GM12878 (cell line): ENCODE data around the gene LIMCH1. TPM values are rescaled to one million over a fixed set of nuclear protein-coding genes. Genes with fewer than 3 reads are reported as not detected.

Source experiments
- ATAC-seq: fragments of 200-7000 bp; cut with Tn5 transposase; 3 replicates; pipeline ENCODE4 v1.9.1; 2020; ENCODE audit warnings: mild to moderate bottlenecking, moderate library complexity
- BruUV-seq: library from RNA; stranded (reverse); fragments of 400-500 nt; replicated peaks from 2 replicates; lab custom pipeline; 2021; lab: Mats Ljungman, UMichigan
- CTCF ChIA-PET: fragments of 300-600 bp; sonication (Branson Sonifier 250); formaldehyde crosslinking; extraction: SDS; loops from one replicate; lab custom pipeline; 2021; ENCODE audit warnings: inconsistent platforms; lab: Yijun Ruan, JAX
- POLR2A ChIA-PET: fragments of 350-600 bp; formaldehyde crosslinking; extraction: SDS; loops from one replicate; lab custom pipeline; 2021; ENCODE audit warnings: inconsistent platforms; lab: Charles Lee
- RAD21 ChIA-PET: fragments of 300-600 bp; sonication (Branson Sonifier 250); formaldehyde crosslinking; loops from one replicate; lab custom pipeline; 2023; ENCODE audit warnings: antibody characterized with exemption; ENCODE audit not compliant: unreplicated experiment; lab: Charles Lee
- SMC1A ChIA-PET: fragments of 300-600 bp; sonication (Branson Sonifier 250); formaldehyde crosslinking; loops from one replicate; lab custom pipeline; 2023; ENCODE audit not compliant: unreplicated experiment, uncharacterized antibody; lab: Charles Lee
- DNase-seq: peaks from one replicate; pipeline ENCODE4 v3.0.0-alpha.2; 2011; ENCODE audit warnings: low read depth, low spot score
- FAIRE-seq: peaks from 3 replicates; lab custom pipeline; 2011; peaks lifted over from hg19 to GRCh38; lab: Jason Lieb, UNC
- H2AFZ ChIP-seq: 2 replicates; pipeline ENCODE4 v1.6.0; 2011; ENCODE audit warnings: low read depth, low read length, control low read depth; ENCODE audit not compliant: control insufficient read depth
- H3K27ac ChIP-seq: 2 replicates; pipeline ENCODE4 v1.5.1; 2011; ENCODE audit warnings: control low read depth; ENCODE audit not compliant: control insufficient read depth, insufficient read depth
- H3K27me3 ChIP-seq, 2 experiments: replicated peaks in 1 of 2; 2 replicates each; pipeline versions ENCODE4 v1.6.0 to v1.6.1; 2011; ENCODE audit warnings: low read length in 1 of 2; ENCODE audit not compliant: control insufficient read depth in 2 of 2, insufficient read depth in 2 of 2
- H3K36me3 ChIP-seq, 2 experiments: 2 replicates each; pipeline ENCODE4 v1.5.1; 2011; ENCODE audit warnings: low read length in 1 of 2; ENCODE audit not compliant: control insufficient read depth in 2 of 2, insufficient read depth in 2 of 2
- H3K4me1 ChIP-seq: 2 replicates; pipeline ENCODE4 v1.6.1; 2011; ENCODE audit warnings: mild to moderate bottlenecking, low read length, moderate library complexity, mixed read lengths; ENCODE audit not compliant: control insufficient read depth, insufficient read depth
- H3K4me2 ChIP-seq: 2 replicates; pipeline ENCODE4 v1.6.0; 2011; ENCODE audit warnings: control low read depth; ENCODE audit not compliant: control insufficient read depth, insufficient read depth
- H3K4me3 ChIP-seq: fragments of 200-600 bp; sonication (generic); 2 replicates; pipeline ENCODE4 v1.5.1; 2016
- H3K79me2 ChIP-seq: 2 replicates; pipeline ENCODE4 v1.6.0; 2011; ENCODE audit warnings: low read length; ENCODE audit not compliant: control insufficient read depth, insufficient read depth
- H3K9ac ChIP-seq: 2 replicates; pipeline ENCODE4 v1.8.0; 2011; ENCODE audit warnings: low read length, control low read depth, mixed read lengths; ENCODE audit not compliant: control insufficient read depth, insufficient read depth
- H3K9me3 ChIP-seq: replicated peaks from 3 replicates; pipeline ENCODE4 v1.5.1; 2011; ENCODE audit warnings: mild to moderate bottlenecking, low read length; ENCODE audit not compliant: control insufficient read depth, insufficient read depth
- H4K20me1 ChIP-seq: 2 replicates; pipeline ENCODE4 v1.6.0; 2011; ENCODE audit not compliant: control insufficient read depth, insufficient read depth
- ATF7 ChIP-seq: fragments of 450-650 bp; IDR thresholded peaks from 2 replicates; pipeline ENCODE4 v1.6.1; 2016; ENCODE audit warnings: low read depth, mild to moderate bottlenecking
- POLR2AphosphoS2 ChIP-seq: IDR thresholded peaks from 2 replicates; pipeline ENCODE4 v1.6.1; 2011; ENCODE audit warnings: low read depth, mild to moderate bottlenecking, low read length, improper control_type of control experiment, moderate library complexity
- SREBF2 ChIP-seq: IDR thresholded peaks from 2 replicates; pipeline ENCODE4 v1.6.1; 2012; ENCODE audit warnings: mild to moderate bottlenecking, low read length
- TCF12 ChIP-seq: IDR thresholded peaks from 2 replicates; pipeline ENCODE4 v1.6.1; 2011; ENCODE audit warnings: low read depth, mild to moderate bottlenecking, low read length
- ZSCAN29 ChIP-seq: fragments of 450-650 bp; IDR thresholded peaks from 2 replicates; pipeline ENCODE4 v1.6.1; 2017; ENCODE audit warnings: mild to moderate bottlenecking, moderate library complexity
- WGBS: methylation state at CpG from one replicate; pipeline ENCODE4 v1.1.6; 2016; ENCODE audit warnings: low lambda C conversion rate; ENCODE audit not compliant: insufficient replicate concordance, insufficient coverage; ENCODE audit errors: missing lambda C conversion rate; 5-methylcytosine and 5-hydroxymethylcytosine counted together
- in situ Hi-C: fragments of 300-500 bp; cut with MboI; formaldehyde crosslinking; loops from 9 replicates; pipeline ENCODE4 v1.14.3; 2018; ENCODE audit warnings: mixed read lengths
- intact Hi-C: fragments of 100-400 bp; cut with micrococcal nuclease; formaldehyde crosslinking; loops from one replicate; pipeline ENCODE4 v1.14.2; 2022; ENCODE audit not compliant: unreplicated experiment
- polyA plus RNA-seq, 11 experiments: library from polyadenylated mRNA; depleted of rRNA in 4 of 11; unstranded in 6 of 11; stranded (reverse) in 5 of 11; fragments of >200 nt; fragmentation: Nextera tagmentation in 4 of 11; fragmentation: Illumina TruSeq in 1 of 11; extraction: Ambion mirVana in 4 of 11; extraction: Trizol in 1 of 11; gene quantifications; 1 replicate in 1 of 11; 2 replicates in 10 of 11; pipeline versions ENCODE4 v1.2.1 to v1.2.3, GENCODE V29; 2011 to 2016; ENCODE audit warnings: inconsistent platforms in 2 of 11, missing spikeins in 2 of 11, low read depth in 1 of 11
- total RNA-seq, 4 experiments: library from RNA; depleted of rRNA in 3 of 4; stranded (reverse); fragments of >200 nt in 3 of 4; fragmentation: Illumina TruSeq in 1 of 4; extraction: Trizol in 1 of 4; gene quantifications; 2 replicates each; pipeline versions ENCODE4 v1.2.1 to v1.2.3, GENCODE V29; 2013 to 2021
- TF ChIP-seq, protein P1 (sequence below): IDR thresholded peaks from 2 replicates; pipeline ENCODE4 v1.6.1; 2012; ENCODE audit warnings: improper control_type of control experiment, low read depth, low read length; ENCODE audit not compliant: insufficient replicate concordance
- TF ChIP-seq, protein P2 (sequence below): fragments of 450-650 bp; IDR thresholded peaks from 2 replicates; pipeline ENCODE4 v1.6.1; 2016; ENCODE audit warnings: mild to moderate bottlenecking, moderate library complexity, borderline replicate concordance
- TF ChIP-seq, protein P3 (sequence below): IDR thresholded peaks from 2 replicates; pipeline ENCODE4 v1.6.1; 2012; ENCODE audit warnings: low read depth, low read length, improper control_type of control experiment

The LIMCH1 gene
- total and polyA plus RNA-seq, 10 of the 15 experiments (the other 5 are each of a cell fraction or from before 2014, with no cell fraction given), result 0.07 to 0.15 TPM; not detected in 8

DNA sequence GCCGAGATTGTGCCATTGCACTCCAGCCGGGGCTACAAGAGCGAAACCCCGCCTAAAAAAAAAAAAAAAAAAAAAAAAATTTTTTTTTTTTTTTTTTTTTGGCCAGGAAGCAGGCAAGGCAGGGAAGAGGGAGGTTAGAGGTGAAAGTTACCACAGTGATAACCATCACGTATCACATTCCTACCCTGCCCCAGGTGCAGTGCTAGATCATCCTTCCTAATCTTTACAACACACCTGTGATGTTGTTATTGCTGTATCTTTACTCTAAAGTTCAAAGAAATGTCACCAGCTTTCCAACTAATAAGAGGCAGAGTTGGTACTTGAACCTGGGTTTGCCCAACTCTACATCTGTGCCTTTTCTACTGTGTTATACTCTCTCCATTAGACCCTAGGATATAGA is 7.2 kb upstream of the LIMCH1 start:
- H3K9me3 ChIP-seq, result no peaks in the 10 kb centered on the region
- H4K20me1 ChIP-seq, result no peaks in the 10 kb centered on the region
- no peak for DNase-seq
- POLR2A ChIA-PET, result no interaction called here
- whole genome bisulfite sequencing, result 3% methylated on average over 5 of the region's 5 CpGs
- intact Hi-C loops, result no loop called here
- CTCF ChIA-PET, result no interaction called here
- no peak overlapping the region for H3K9ac ChIP-seq
- H3K36me3 ChIP-seq, result no peaks in the 10 kb centered on the region
- no peak overlapping the region for H2AFZ ChIP-seq
- no peak overlapping the region for H3K4me3 ChIP-seq
- BruUV-seq, result no TSS peak
- TF ChIP-seq POLR2AphosphoS2 (no peak), TCF12 (no peak)
- TF ChIP-seq, all 136 proteins: peak for 0
- no peak for FAIRE-seq
- Histone ChIP-seq H3K4me1 (no peaks in the 10 kb centered on the region), H3K27me3 (no peaks in the 10 kb centered on the region; a peak in 1 of 4 replicates), H3K27ac (no peak overlapping the region), H3K4me2 (no peak overlapping the region), H3K79me2 (no peaks in the 10 kb centered on the region)
- SMC1A ChIA-PET, result no interaction called here
- RAD21 ChIA-PET, result no interaction called here
- in situ Hi-C loops, result no loop called here
- ATAC-seq, result no peak

DNA sequence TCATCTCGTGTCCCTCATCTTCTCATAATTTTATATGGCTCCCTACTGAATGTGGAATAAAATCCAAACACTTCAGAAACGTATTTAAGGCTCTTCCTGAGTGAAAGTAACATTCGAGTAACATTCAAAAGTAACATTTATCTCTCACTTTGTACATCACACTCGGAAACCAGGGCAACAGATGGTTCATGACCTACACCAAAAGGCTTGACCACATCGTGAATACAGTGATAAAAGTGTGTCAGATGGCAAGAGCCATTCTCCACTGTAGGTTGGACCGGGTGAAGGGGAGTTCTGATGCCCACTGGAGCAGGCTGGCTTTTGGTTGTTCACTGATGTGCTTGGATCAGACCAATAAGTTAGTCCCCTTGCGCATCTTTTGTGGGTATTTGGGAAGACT is 5.6 kb upstream of the LIMCH1 start:
- ChIA-PET POLR2A (no interaction called here), SMC1A (no interaction called here), RAD21 (no interaction called here), CTCF (no interaction called here)
- FAIRE-seq (no peak), ATAC-seq (no peak), DNase-seq (no peak)
- Histone ChIP-seq H3K4me1 (no peaks in the 10 kb centered on the region), H3K4me3 (no peak overlapping the region), H3K27me3 (no peaks in the 10 kb centered on the region; a peak in 1 of 4 replicates), H3K9me3 (no peaks in the 10 kb centered on the region), H3K79me2 (no peaks in the 10 kb centered on the region), H4K20me1 (no peaks in the 10 kb centered on the region), H3K9ac (no peak overlapping the region), H2AFZ (no peak overlapping the region), H3K27ac (no peak overlapping the region), H3K36me3 (no peaks in the 10 kb centered on the region), H3K4me2 (no peak overlapping the region)
- BruUV-seq, result no TSS peak
- intact Hi-C loops (no loop called here), in situ Hi-C loops (no loop called here)
- 18% methylated on average over 7 of the region's 7 CpGs for WGBS
- TF ChIP-seq, protein P1, sequence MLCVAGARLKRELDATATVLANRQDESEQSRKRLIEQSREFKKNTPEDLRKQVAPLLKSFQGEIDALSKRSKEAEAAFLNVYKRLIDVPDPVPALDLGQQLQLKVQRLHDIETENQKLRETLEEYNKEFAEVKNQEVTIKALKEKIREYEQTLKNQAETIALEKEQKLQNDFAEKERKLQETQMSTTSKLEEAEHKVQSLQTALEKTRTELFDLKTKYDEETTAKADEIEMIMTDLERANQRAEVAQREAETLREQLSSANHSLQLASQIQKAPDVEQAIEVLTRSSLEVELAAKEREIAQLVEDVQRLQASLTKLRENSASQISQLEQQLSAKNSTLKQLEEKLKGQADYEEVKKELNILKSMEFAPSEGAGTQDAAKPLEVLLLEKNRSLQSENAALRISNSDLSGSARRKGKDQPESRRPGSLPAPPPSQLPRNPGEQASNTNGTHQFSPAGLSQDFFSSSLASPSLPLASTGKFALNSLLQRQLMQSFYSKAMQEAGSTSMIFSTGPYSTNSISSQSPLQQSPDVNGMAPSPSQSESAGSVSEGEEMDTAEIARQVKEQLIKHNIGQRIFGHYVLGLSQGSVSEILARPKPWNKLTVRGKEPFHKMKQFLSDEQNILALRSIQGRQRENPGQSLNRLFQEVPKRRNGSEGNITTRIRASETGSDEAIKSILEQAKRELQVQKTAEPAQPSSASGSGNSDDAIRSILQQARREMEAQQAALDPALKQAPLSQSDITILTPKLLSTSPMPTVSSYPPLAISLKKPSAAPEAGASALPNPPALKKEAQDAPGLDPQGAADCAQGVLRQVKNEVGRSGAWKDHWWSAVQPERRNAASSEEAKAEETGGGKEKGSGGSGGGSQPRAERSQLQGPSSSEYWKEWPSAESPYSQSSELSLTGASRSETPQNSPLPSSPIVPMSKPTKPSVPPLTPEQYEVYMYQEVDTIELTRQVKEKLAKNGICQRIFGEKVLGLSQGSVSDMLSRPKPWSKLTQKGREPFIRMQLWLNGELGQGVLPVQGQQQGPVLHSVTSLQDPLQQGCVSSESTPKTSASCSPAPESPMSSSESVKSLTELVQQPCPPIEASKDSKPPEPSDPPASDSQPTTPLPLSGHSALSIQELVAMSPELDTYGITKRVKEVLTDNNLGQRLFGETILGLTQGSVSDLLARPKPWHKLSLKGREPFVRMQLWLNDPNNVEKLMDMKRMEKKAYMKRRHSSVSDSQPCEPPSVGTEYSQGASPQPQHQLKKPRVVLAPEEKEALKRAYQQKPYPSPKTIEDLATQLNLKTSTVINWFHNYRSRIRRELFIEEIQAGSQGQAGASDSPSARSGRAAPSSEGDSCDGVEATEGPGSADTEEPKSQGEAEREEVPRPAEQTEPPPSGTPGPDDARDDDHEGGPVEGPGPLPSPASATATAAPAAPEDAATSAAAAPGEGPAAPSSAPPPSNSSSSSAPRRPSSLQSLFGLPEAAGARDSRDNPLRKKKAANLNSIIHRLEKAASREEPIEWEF, result no peak
- TF ChIP-seq ZSCAN29, result no peak
- no peak for TF ChIP-seq SREBF2
- TF ChIP-seq, protein P2, sequence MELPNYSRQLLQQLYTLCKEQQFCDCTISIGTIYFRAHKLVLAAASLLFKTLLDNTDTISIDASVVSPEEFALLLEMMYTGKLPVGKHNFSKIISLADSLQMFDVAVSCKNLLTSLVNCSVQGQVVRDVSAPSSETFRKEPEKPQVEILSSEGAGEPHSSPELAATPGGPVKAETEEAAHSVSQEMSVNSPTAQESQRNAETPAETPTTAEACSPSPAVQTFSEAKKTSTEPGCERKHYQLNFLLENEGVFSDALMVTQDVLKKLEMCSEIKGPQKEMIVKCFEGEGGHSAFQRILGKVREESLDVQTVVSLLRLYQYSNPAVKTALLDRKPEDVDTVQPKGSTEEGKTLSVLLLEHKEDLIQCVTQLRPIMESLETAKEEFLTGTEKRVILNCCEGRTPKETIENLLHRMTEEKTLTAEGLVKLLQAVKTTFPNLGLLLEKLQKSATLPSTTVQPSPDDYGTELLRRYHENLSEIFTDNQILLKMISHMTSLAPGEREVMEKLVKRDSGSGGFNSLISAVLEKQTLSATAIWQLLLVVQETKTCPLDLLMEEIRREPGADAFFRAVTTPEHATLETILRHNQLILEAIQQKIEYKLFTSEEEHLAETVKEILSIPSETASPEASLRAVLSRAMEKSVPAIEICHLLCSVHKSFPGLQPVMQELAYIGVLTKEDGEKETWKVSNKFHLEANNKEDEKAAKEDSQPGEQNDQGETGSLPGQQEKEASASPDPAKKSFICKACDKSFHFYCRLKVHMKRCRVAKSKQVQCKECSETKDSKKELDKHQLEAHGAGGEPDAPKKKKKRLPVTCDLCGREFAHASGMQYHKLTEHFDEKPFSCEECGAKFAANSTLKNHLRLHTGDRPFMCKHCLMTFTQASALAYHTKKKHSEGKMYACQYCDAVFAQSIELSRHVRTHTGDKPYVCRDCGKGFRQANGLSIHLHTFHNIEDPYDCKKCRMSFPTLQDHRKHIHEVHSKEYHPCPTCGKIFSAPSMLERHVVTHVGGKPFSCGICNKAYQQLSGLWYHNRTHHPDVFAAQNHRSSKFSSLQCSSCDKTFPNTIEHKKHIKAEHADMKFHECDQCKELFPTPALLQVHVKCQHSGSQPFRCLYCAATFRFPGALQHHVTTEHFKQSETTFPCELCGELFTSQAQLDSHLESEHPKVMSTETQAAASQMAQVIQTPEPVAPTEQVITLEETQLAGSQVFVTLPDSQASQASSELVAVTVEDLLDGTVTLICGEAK, result no peak
- TF ChIP-seq, protein P3, sequence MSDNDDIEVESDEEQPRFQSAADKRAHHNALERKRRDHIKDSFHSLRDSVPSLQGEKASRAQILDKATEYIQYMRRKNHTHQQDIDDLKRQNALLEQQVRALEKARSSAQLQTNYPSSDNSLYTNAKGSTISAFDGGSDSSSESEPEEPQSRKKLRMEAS, result no peak
- no peak for TF ChIP-seq ATF7
